OCI-LY3 (cell line): ENCODE results near the gene CAMK1G.

Experiments used
- H2AFZ ChIP-seq: fragments of 200-600, 300-600 bp; shearing (Covaris generic); 2 replicates; pipeline ENCODE4 v1.6.0; 2014; ENCODE audit warnings: antibody characterized with exemption, low read depth, low read length
- H3K27ac ChIP-seq: fragments of 200-600, 300-600 bp; sonication (generic); 2 replicates; pipeline ENCODE4 v1.5.1; 2014; ENCODE audit warnings: mild to moderate bottlenecking, low read length, moderate library complexity, mixed read lengths
- H3K27me3 ChIP-seq: fragments of 200-600, 300-600 bp; sonication (generic); 2 replicates; pipeline ENCODE4 v1.6.1; 2014; ENCODE audit warnings: low read depth, low read length, mixed read lengths
- H3K36me3 ChIP-seq: fragments of 200-600, 300-600 bp; sonication (generic); replicated peaks from 2 replicates; pipeline ENCODE3; 2014; ENCODE audit warnings: low read depth, low read length, mixed read lengths
- H3K4me1 ChIP-seq: fragments of 300-600, 200-600 bp; sonication (generic); 2 replicates; pipeline ENCODE4 v1.6.1; 2014; ENCODE audit warnings: low read length, mixed read lengths
- H3K4me2 ChIP-seq: fragments of 200-600, 300-600 bp; sonication (generic); 2 replicates; pipeline ENCODE4 v1.6.1; 2014; ENCODE audit warnings: low read length, mixed read lengths
- H3K4me3 ChIP-seq: fragments of 300-600, 200-600 bp; sonication (generic); 2 replicates; pipeline ENCODE4 v1.5.1; 2014; ENCODE audit warnings: antibody characterized with exemption, mild to moderate bottlenecking, low read length, moderate library complexity
- H3K79me2 ChIP-seq: fragments of 300-600, 200-600 bp; shearing (Covaris generic); 2 replicates; pipeline ENCODE4 v1.6.1; 2014; ENCODE audit warnings: mild to moderate bottlenecking, low read length, mixed read lengths
- H3K9ac ChIP-seq: fragments of 300-600, 200-600 bp; shearing (Covaris generic); 2 replicates; pipeline ENCODE4 v1.6.0; 2014; ENCODE audit warnings: mild to moderate bottlenecking, low read length, moderate library complexity
- H3K9me3 ChIP-seq: fragments of 200-600, 300-600 bp; shearing (Covaris generic); 2 replicates; pipeline ENCODE4 v1.6.1; 2014; ENCODE audit warnings: low read length, mixed read lengths; ENCODE audit not compliant: insufficient read depth
- H4K20me1 ChIP-seq: fragments of 200-600, 300-600 bp; sonication (generic); 2 replicates; pipeline ENCODE4 v1.6.1; 2016; ENCODE audit warnings: low read length, mixed read lengths; ENCODE audit not compliant: insufficient read depth
- EZH2phosphoT487 ChIP-seq: fragments of 200-600 bp; shearing (Covaris generic); IDR thresholded peaks from 2 replicates; pipeline ENCODE4 v1.6.1; 2018; ENCODE audit warnings: antibody characterized with exemption, mixed run types, low read depth
- TF ChIP-seq, protein P1 (sequence below): fragments of 200-600, 300-600 bp; sonication (generic); IDR thresholded peaks from 2 replicates; pipeline ENCODE4 v1.5.1; 2014; ENCODE audit warnings: antibody characterized with exemption, low read length, low read depth

CAMK1G gene

DNA sequence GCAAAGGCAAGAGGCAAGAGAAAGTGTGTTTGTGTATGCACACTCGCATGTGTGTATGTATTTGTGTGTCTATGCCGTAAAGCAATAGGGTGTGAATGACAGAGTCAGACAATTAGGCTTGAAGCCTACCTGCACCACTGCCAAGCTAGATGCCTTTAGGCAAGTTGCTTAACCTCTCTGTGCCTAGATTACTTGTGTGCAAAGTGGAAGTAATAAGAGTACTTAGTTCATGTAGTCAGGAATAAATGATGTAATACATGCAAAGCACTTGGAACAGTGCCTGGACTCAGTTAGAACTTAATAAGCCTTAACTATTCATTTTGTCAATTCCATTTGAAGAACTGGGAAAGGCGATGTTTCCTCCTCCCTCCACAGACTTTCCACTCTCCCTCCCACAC, 37.0 kb downstream of the CAMK1G start:
- Histone ChIP-seq H2AFZ (no peak overlapping the region), H3K4me1 (peaks cover 8% of the 10 kb centered on the region), H3K4me3 (no peak overlapping the region), H3K27ac (no peak overlapping the region), H3K79me2 (no peaks in the 10 kb centered on the region), H3K9ac (no peak overlapping the region), H4K20me1 (no peaks in the 10 kb centered on the region), H3K36me3 (no peaks in the 10 kb centered on the region), H3K4me2 (no peak overlapping the region), H3K9me3 (no peaks in the 10 kb centered on the region), H3K27me3 (0 out of 2 replicates have a peak, but pooled peaks cover 5% of the 10 kb centered on the region)
- TF ChIP-seq EZH2phosphoT487 = no peak

DNA sequence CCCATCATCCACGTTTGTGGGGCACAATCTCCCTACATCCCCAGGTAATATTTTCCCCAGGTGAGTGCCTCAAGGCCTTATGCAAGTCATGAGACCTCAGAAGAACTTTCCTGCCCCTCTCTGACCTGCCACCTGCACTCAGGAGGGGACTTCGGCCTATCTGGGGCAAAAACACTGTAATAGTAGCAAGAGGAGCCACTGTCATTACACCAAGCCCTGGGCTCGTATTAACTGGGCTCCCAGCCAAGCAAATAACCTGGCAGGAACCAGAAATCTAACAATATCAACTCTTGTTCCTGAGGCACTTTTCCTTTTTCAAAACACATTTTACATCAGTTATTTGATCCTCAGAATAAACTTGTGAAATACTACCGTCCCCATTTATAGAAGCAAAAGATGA, 37.8 kb downstream of the CAMK1G start:
- Histone ChIP-seq H4K20me1 (no peaks in the 10 kb centered on the region), H3K4me3 (no peak overlapping the region), H3K4me1 (peaks cover 8% of the 10 kb centered on the region), H3K27ac (no peak overlapping the region), H3K9me3 (no peaks in the 10 kb centered on the region), H3K79me2 (no peaks in the 10 kb centered on the region), H2AFZ (no peak overlapping the region), H3K36me3 (no peaks in the 10 kb centered on the region), H3K4me2 (no peak overlapping the region), H3K9ac (no peak overlapping the region), H3K27me3 (0 out of 2 replicates have a peak, but pooled peaks cover 5% of the 10 kb centered on the region)
- no peak for TF ChIP-seq EZH2phosphoT487
- TF ChIP-seq, protein P1, sequence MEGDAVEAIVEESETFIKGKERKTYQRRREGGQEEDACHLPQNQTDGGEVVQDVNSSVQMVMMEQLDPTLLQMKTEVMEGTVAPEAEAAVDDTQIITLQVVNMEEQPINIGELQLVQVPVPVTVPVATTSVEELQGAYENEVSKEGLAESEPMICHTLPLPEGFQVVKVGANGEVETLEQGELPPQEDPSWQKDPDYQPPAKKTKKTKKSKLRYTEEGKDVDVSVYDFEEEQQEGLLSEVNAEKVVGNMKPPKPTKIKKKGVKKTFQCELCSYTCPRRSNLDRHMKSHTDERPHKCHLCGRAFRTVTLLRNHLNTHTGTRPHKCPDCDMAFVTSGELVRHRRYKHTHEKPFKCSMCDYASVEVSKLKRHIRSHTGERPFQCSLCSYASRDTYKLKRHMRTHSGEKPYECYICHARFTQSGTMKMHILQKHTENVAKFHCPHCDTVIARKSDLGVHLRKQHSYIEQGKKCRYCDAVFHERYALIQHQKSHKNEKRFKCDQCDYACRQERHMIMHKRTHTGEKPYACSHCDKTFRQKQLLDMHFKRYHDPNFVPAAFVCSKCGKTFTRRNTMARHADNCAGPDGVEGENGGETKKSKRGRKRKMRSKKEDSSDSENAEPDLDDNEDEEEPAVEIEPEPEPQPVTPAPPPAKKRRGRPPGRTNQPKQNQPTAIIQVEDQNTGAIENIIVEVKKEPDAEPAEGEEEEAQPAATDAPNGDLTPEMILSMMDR = no peak

DNA sequence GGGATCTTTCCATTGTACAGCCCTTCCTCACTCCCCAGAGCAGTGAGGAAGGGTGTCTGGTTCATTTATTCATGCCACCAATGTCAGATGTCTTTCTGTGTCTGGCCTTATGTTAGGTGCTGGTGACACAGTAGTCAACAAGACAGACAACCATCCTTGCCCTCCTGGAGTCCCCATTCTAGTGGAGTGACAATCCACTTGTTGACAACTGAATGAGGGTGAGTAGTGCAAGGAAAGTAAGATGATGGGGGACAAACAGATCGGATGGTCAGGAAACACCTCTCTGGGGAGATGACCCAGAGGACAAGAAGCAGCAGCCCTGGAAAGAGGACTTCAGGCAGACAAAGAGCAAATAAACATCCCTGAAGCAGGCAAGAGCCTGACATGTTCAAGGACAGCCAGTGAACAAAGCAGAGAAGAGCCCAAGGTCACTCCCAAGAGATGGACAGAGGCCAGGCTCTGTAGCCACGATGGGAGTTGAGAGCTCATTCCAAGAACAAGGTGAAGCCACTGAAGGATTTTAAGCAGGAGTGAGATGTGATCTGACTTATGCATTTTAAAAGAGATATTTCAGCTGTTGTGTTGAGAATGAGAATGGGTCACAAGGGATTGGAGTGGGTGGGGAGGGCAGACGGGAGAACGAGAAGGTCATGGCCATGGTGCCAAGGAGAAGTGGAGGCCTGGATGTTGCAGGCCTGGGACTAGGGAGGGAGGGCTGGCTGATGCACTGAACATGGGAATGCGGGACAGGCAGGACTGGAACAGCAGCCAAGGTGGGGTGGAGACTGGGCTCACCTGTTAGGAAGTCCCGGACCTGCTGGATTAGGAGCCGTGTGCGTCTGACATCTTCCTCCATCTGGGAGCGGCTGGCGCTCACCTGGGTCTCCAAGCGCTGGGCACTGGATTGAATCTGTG, 38.5 kb downstream of the CAMK1G start:
- Histone ChIP-seq H3K9me3 (no peaks in the 10 kb centered on the region), H3K36me3 (no peaks in the 10 kb centered on the region), H3K4me3 (no peak overlapping the region), H3K4me1 (peaks cover 8% of the 10 kb centered on the region), H3K79me2 (no peaks in the 10 kb centered on the region), H3K4me2 (no peak overlapping the region), H3K9ac (no peak overlapping the region), H4K20me1 (no peaks in the 10 kb centered on the region), H3K27ac (no peak overlapping the region), H3K27me3 (0 out of 2 replicates have a peak, but pooled peaks cover 5% of the 10 kb centered on the region), H2AFZ (no peak overlapping the region)
- TF ChIP-seq, protein P1 = no peak
- no peak for TF ChIP-seq EZH2phosphoT487

DNA sequence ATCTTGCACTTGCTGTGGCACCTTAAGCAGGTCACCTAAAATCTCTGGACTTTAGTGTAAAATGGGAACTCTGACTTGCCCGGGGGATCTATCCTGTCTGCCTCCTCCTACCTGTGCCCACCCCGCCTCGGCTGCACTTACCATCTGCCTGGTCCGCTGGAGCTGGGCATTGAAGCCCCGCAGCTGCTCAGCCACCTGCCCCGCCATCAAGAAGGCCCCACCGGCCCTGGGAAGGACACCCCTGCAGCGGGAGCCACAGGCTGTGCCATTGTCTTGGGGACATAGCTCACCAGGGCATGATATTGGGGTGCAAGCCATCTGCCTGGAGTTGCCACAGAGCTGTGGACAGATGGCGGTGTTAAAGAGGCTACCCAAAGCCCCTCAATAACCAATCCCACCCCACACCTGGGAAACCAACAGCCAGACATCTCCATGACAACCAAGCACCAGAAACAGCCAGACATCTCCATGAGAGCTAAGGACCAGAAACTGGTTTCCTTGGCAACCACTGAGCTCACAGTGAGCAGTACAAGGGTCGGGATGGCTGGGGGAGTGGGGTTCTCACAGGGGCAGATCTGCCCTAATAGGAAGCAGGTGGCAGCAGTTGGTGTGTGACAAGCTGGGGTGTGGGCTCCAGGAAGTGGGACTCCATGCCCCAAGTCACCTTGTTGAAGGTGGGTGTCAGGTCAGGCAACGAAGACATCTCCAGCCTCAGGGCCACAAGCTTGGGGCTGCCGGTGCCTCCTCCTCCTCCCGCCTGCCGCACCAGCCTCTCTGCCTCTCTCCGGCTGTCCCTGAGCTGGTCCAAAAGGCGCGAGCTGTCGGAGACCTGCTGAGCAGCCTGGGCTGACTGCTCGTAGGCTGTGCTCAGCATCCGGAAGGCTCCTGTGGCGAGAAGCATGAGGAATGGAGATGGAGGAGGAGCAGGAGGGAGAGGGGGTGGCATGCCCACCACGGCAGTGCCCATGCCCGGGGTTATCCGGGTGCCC, 39.6 kb downstream of the CAMK1G start:
- H3K36me3 ChIP-seq = no peaks in the 10 kb centered on the region
- H4K20me1 ChIP-seq = no peaks in the 10 kb centered on the region
- no peak for TF ChIP-seq EZH2phosphoT487
- TF ChIP-seq, protein P1 = no peak
- peaks cover 16% of the 10 kb centered on the region for H3K4me1 ChIP-seq
- no peak overlapping the region for H3K9ac ChIP-seq
- no peak overlapping the region for H2AFZ ChIP-seq
- H3K27ac ChIP-seq = no peak overlapping the region
- H3K27me3 ChIP-seq = 0 out of 2 replicates have a peak, but pooled peaks cover 5% of the 10 kb centered on the region
- no peaks in the 10 kb centered on the region for H3K9me3 ChIP-seq
- no peak overlapping the region for H3K4me3 ChIP-seq
- no peak overlapping the region for H3K4me2 ChIP-seq
- no peaks in the 10 kb centered on the region for H3K79me2 ChIP-seq
